Activated T-cell treated with anti-CD3 and anti-CD28 coated beads, Interleukin-2, amount 50 U/mL, for 72 hours (primary cell): Measurements from ENCODE around the gene RASAL1. TPM values are rescaled to one million over a fixed set of nuclear protein-coding genes. Genes with fewer than 3 reads are reported as not detected.

ENCODE experiments used
- ATAC-seq, 2 donors: fragments of 150-1000 bp; cut with Tn5 transposase; replicated peaks in 1 of 2; 2 replicates each; pipeline ENCODE4 v1.10.0; 2021; ENCODE audit warnings: moderate library complexity in 2 of 2, mild to moderate bottlenecking in 1 of 2
- DNase-seq, 2 donors: peaks; one replicate each; pipeline ENCODE4 v3.0.0; 2021 to 2022; ENCODE audit warnings: mixed read lengths in 1 of 2
- H3K27ac Mint-ChIP-seq: one replicate; pipeline ENCODE4 v1.8.0; 2022; ENCODE audit warnings: mild to moderate bottlenecking, moderate library complexity, mixed read lengths
- H3K27me3 Mint-ChIP-seq: one replicate; pipeline ENCODE4 v1.8.0; 2022; ENCODE audit warnings: low read depth, mixed read lengths
- H3K36me3 Mint-ChIP-seq, 2 donors: one replicate each; pipeline ENCODE4 v1.8.0; 2022; ENCODE audit warnings: mixed read lengths in 2 of 2, mild to moderate bottlenecking in 1 of 2; ENCODE audit not compliant: insufficient read depth in 2 of 2
- H3K4me1 Mint-ChIP-seq: one replicate; pipeline ENCODE4 v1.8.0; 2022; ENCODE audit warnings: low read depth, mixed read lengths
- H3K4me3 Mint-ChIP-seq, 2 donors: one replicate each; pipeline ENCODE4 v1.8.0; 2022; ENCODE audit warnings: mild to moderate bottlenecking in 2 of 2, mixed read lengths in 2 of 2, moderate library complexity in 2 of 2
- H3K9me3 Mint-ChIP-seq, 2 donors: one replicate each; pipeline ENCODE4 v1.8.0; 2022; ENCODE audit warnings: mixed read lengths in 2 of 2
- total RNA-seq, 2 donors: library from RNA; stranded (reverse); gene quantifications; one replicate each; pipeline ENCODE4 v1.2.3, GENCODE V29; 2022

The RASAL1 gene
- total RNA-seq, 2 donors from 2014 or later = 6.7 to 13.4 TPM

DNA sequence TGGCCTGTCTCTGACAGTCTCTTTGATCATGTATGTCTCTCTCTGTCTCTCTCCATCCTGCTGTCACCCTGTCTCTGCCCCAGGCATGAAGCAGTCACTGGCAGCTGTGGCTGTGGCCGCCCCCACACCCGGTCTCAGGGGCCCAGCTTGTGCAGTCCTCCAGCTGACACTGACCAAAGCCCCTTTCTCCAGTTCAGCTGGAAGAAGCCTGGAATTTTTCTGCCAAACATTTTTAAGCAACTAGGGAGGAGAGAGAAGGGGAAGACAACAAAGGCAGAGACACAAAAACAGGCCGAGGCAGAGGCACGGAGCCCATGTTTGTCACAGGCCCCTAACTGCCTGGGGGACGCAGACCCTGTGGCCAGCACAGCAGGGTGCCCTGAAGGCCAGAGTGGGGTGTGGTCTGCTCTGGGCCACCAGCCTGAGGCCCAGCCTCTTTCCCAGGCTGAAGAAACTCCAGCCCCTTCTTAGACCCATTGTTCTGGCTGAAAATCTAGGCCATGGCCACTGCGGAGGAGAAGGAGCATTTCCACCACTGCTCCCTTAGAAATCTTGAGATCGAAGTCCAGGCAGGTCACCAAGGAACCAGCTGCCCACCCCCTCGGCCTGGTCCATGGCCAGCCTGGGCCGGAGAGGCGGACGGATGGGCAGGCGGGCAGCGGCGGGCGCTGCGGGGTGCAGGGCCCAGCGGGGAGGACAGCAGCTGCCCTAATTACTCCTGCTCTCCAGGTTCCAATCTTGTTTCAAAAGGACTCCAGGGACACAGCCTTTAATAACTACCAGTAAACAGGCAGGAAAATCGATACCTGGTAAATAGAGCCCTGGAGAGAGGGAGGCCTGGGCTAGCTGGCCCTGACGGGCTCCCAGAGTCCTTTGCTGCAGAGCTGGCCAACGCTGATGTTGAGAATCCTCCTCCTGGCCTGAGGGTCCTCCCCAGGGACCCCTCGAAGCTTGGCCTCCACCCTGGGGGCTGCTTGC, 64.1 kb downstream of the RASAL1 start:
- H3K36me3 Mint-ChIP-seq = no peaks in the 10 kb centered on the region
- no peaks in the 10 kb centered on the region for H3K27me3 Mint-ChIP-seq
- peak overlapping the region; percentile 78 for H3K27ac Mint-ChIP-seq
- H3K9me3 Mint-ChIP-seq = no peaks in the 10 kb centered on the region
- ATAC-seq = no peak
- no peak for DNase-seq
- H3K4me3 Mint-ChIP-seq = peak overlapping the region; percentile 69 to 77
- H3K4me1 Mint-ChIP-seq = peaks cover 66% of the 10 kb centered on the region

DNA sequence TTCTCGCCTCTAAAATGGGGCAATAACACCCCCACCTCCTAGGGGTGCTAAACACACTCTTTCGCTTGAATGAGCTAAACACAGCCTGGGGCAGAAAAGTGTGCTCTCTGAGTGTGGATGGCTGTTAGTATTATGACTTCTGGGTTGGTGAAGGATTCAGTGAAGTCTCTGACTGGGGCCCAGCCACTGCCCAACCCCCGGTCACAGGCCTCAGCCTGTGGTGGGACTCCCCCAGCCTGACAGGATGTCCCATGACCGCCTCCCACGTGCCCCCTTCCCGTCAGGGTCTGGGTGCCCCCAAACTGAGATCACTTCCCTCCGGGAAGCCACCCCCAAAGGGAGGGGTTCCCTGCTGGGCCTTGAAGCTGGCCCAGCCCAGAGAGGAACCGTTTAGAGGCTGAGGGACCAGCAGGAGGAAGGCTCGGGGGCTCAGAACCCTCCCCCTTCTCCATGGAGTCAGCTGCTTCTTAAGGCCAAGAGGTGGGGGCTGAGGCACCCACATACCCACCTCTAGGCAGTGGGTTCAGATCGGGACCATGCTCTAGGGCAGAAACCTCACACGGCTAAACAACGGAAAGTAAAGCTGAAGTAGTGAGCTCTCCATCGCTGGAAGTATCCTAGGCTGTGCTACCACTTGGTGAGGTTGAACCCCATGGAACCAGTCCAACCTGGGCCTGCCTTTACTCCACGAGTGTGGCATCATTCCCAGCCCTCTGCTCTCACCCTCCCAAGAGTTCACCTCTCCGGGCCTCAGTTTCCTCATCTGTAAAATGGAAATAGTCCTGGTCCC, 65.2 kb downstream of the RASAL1 start:
- peak; percentile 84 to 88 for ATAC-seq
- H3K4me3 Mint-ChIP-seq = peak overlapping the region; percentile 69 to 77
- H3K36me3 Mint-ChIP-seq = no peaks in the 10 kb centered on the region
- H3K9me3 Mint-ChIP-seq = no peaks in the 10 kb centered on the region
- H3K4me1 Mint-ChIP-seq = peaks cover 63% of the 10 kb centered on the region
- H3K27me3 Mint-ChIP-seq = no peaks in the 10 kb centered on the region
- peak overlapping the region; percentile 89 for H3K27ac Mint-ChIP-seq
- peak; percentile 75 to 84 for DNase-seq

DNA sequence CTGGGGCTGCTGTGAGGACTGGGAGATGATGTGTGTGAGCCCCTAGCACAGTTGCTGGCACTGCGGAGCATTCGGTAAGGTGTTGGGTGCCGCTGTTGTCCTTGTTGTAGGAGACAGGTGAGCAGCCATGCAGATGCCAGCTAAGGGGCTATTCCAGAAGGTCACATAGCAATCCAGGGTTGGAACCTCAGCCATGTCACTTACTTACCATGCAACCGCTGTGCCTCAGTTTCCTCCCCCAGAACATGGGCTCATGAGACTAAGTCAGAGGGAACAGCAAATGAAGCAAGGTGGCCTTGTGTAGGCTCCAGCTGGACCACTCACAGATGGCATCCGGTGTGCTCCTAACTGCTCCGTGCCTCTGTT, 65.8 kb downstream of the RASAL1 start:
- Mint-ChIP-seq H3K9me3 (no peaks in the 10 kb centered on the region), H3K4me1 (peaks cover 59% of the 10 kb centered on the region), H3K36me3 (no peaks in the 10 kb centered on the region), H3K27ac (peak overlapping the region; percentile 89), H3K27me3 (no peaks in the 10 kb centered on the region), H3K4me3 (peak overlapping the region; percentile 69 to 77)
- no peak for DNase-seq
- no peak for ATAC-seq

DNA sequence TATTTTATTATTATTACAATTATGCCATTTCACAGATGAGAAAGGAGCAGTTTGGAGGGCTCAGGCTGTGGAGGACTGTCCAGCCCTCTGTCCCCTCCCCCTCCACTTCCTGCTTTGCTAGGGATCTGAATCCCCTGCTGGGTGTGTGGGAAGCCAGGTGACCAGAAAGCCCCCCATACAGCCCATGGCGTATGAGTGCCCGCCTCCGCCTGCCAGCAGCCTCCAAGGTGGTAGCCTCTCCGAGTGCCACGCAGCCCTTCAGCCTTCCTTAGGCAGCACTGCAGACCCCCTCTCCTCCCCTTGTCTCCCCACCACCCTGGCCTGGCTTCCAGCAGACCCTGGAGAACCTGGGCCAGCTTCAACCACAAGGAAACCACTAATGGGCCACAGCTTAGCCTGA, 66.4 kb downstream of the RASAL1 start:
- Mint-ChIP-seq H3K9me3 (no peaks in the 10 kb centered on the region), H3K4me3 (peak overlapping the region in 1 of 2 donors; percentile 77), H3K36me3 (no peaks in the 10 kb centered on the region), H3K4me1 (peaks cover 57% of the 10 kb centered on the region), H3K27ac (no peak overlapping the region), H3K27me3 (no peaks in the 10 kb centered on the region)
- DNase-seq (no peak), ATAC-seq (no peak)

DNA sequence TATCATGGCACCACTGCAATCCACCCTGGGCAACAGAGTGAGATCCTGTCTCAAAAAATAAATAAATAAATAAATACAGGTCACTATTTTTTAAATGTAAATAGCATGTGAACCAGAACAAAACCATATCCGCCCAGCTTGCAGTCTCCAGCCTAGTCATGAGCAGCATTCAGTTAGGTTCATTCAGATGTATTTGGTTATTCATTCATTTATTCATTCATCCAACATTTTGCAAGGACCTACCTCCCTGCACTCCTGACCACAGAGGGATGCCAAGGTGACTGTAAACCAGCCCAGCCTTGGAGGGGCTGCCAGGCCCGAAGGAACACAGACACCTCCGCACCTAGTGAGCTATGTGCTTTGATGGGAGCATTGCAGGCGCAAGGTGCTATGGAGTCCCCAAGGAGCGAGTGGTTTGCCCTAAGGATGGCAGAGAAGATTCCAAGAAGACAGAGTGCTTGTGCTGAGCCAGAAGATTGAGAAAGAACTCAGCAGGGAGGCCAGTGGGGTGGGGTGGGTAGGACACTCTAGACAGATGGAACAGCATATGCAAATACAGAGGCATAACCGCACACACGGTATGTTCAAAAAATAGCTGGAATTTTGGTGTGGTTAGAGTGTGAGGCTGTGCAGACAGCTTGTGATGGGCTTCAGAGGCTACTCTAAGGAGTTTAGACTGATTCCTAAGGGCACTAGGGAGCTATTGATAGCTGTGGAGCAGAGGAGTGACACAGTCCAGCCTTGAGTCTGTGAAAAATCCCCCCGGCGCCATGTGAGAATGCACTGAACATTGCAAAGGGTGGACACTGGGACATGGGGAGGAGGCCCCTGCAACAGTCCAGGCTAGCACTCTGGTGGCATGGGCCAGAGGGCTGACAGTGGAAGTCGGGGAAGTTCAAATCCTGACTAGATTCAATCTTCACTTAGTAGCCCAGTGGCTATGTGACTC, 67.3 kb downstream of the RASAL1 start:
- H3K4me1 Mint-ChIP-seq = peaks cover 49% of the 10 kb centered on the region
- no peak for ATAC-seq
- H3K27ac Mint-ChIP-seq = peak overlapping the region; percentile 22
- H3K4me3 Mint-ChIP-seq = no peak overlapping the region
- no peak for DNase-seq
- H3K9me3 Mint-ChIP-seq = no peaks in the 10 kb centered on the region
- no peaks in the 10 kb centered on the region for H3K27me3 Mint-ChIP-seq
- no peaks in the 10 kb centered on the region for H3K36me3 Mint-ChIP-seq

DNA sequence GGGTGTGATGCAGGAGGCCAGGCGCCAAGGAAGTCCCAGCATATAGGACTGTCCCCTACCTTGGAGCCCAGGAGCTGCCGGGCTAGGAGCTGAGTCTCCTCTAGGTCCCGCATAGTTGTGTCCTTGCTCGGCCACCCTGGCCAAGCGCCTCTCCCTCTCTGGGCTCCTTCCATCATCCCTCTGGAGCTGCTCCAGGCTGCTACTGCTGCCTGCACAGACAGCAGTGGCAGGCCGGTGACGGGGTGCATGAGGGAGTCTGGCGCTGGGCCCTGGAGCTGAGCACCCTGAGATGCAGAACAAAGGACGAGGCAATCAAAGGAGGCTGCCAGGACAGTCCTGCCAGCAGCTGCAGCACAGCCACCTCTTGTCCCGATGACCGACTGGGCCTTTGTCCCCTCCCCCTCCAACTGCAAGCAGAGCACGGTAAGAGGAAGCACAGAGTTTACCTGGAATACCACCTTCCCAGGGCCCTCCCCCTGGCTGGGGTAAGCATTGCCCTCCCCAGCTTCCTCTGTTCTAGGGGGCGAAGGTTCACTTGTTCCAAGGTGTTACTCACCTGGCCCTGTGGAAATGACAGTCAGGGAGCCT, 68.7 kb downstream of the RASAL1 start:
- no peaks in the 10 kb centered on the region for H3K27me3 Mint-ChIP-seq
- no peaks in the 10 kb centered on the region for H3K9me3 Mint-ChIP-seq
- H3K4me3 Mint-ChIP-seq = no peak overlapping the region
- peaks cover 43% of the 10 kb centered on the region for H3K4me1 Mint-ChIP-seq
- no peak for DNase-seq
- ATAC-seq = no peak
- no peaks in the 10 kb centered on the region for H3K36me3 Mint-ChIP-seq
- H3K27ac Mint-ChIP-seq = no peak overlapping the region

DNA sequence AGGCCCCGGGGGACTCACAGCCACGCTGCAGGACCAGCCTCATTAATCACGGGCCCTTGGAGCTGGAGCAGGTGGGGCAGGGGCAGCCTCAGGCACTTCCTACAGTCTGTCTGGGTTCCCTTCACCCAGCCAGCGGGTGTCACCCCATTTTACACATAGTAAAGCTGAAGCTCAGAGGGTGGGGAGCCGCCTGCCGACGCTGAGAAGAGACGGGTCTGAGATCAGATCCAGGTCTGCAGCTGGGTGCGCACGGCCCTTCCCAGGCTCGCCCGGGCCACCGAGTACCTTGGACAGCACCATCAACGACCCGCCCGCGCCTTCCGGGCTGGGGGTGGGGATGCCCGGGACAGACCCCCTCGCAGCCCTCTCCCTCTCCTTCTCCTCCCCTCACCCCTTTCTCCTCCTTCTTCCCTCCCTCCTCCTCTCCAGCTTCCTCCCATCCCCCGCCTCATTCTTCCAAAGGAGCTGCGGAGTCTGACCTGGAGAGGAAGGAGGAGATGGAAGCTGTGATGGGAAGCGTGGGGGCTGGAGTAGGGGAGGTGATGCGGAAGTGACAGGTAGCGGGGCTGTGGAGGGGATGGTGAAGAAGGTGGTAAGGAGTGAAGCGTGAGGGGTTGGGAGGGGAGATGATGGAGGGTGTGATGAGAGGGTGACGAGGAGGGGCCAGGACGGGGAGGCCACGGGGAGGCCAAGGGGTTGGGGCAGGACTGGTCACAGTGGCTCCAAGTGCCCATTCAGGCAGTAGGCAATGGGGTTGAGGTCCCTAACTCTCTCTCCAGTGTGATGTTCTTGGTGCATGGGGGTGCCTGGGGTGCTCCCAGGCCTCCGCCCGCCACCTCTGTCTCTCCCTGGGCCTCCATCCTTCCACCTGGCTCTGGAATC, 70.2 kb downstream of the RASAL1 start:
- Mint-ChIP-seq H3K27me3 (no peaks in the 10 kb centered on the region), H3K9me3 (no peaks in the 10 kb centered on the region), H3K36me3 (no peaks in the 10 kb centered on the region), H3K4me3 (no peak overlapping the region), H3K4me1 (peaks cover 34% of the 10 kb centered on the region), H3K27ac (no peak overlapping the region)
- DNase-seq (no peak), ATAC-seq (no peak)

DNA sequence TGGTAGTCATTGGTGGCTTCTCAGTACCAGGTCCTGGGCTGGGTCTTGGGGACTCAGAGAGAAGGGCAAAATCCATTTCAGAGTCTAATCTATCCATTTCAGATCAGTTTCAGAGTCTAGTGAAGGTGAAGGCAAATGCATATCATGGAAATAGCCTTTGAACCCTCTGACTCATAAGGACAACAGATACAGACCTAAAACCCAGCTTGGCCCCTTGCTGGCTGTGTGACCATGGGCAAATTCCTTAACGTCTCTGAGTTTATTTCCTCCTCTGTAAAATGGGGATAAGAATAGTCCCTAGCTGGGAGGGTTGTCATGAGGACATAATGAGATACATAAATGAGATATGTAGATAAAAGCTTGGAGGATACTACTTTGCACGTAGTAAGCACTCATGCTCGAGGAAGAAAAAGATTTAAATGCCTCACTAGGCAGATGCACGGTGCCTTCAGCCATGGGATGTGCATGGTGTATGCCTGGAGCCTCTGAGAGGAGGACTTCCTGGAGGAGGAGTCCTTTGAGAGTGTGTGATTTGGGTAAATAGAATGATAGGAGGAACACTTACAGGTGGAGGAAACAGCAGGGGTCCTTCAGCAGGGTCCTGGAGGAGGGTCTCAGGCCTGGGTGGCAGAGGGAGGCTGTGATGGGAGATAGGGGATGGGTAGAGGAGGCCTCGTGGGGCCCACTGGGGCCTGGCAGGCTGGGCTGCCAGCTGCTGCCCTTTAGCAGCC, 71.0 kb downstream of the RASAL1 start:
- Mint-ChIP-seq H3K4me3 (no peak overlapping the region), H3K4me1 (peaks cover 26% of the 10 kb centered on the region), H3K36me3 (no peaks in the 10 kb centered on the region), H3K27me3 (no peaks in the 10 kb centered on the region), H3K9me3 (no peaks in the 10 kb centered on the region), H3K27ac (no peak overlapping the region)
- ATAC-seq = no peak
- DNase-seq = no peak

DNA sequence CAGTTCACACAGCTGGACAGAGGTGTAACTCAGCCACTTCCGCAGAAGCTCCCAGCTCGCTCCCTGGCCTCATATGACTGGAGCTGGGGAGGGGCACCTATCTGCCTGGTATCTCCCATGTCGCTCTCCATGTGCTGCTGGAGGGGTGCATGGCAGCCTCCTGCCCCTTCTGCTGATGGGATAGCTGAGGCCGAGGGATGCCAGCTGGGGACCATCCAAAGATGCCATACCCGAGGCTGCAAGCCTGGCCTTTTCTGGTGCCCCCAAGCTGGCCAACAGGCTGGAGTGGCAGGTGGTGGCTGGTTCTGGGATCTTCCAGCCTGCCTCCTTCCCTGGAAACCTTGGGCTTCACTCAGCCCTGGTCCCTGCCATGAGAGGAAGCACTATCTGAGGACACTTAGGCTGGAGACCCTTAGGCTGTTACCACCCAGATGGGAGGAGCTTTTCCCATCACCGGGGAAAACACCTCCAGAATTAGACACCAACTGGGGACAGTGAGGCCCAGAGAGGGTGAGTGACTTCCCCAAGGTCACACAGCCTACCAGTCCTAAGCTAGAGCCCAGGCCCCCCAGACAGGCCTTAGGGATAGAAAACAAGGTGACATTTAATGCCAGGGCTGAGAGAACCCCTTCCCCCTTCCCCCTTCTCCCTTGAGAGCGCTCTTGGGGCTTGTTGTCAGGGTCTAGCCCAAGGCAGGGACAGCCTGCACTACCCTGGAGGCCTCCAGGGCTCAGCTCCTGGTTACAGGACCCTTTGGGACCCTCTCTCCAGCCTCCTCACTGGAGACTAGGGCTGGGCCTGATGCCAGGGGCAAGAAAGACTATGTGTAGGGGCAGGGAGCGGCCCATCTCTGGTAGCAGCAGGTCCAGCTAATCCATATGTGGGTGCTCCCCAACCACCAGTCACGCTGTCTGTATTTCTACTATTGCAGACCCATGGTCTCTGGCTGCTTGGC, 71.9 kb downstream of the RASAL1 start:
- Mint-ChIP-seq H3K4me1 (peaks cover 21% of the 10 kb centered on the region), H3K4me3 (no peak overlapping the region), H3K27ac (no peak overlapping the region), H3K9me3 (no peaks in the 10 kb centered on the region), H3K27me3 (no peaks in the 10 kb centered on the region), H3K36me3 (no peaks in the 10 kb centered on the region)
- no peak for DNase-seq
- ATAC-seq = no peak

DNA sequence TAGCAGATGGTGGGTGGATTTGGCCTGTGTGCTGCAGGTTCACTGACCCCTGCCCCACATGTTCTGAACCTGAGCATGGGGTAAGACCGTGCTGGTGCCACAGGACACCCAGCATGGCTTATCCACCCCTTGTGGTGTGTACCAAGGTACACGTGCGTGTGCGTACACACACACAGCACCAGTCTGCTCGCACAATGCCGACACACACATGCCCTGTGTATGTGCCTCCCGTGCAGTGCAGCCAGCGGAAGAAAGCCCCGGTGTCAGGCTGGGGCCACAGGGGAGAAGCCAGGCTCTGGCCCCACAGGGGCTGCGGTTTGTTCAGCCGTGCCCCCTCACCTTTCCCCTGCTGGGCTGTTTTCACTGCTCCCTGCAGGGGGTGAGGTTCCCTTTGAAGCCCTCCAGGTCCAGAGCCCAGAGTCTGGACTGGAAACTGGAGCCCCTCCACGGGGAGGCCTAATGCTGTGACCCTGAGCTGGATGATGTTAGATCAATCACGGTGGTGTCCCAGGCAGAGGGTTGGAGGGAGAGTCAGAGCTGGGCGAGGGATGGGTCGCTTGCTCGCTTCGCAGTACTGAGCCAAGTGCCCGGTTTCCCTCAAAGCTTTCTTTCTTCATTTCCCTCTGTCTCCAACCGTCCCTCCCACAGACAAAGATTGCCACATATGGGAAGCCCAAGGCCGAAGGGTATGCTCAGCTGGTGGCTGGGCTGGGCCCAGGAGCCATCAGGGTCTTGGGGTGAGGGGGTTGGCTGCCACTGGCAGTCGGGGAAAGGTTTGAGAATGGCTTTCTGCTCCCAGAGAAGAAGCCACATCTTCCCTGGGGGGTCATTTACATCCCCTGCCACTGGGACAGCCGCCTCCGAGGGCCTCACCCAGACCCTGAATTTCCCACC, 72.8 kb downstream of the RASAL1 start:
- Mint-ChIP-seq H3K4me3 (no peak overlapping the region), H3K27me3 (no peaks in the 10 kb centered on the region), H3K4me1 (peaks cover 21% of the 10 kb centered on the region)

More for the DNA sequence above, 72.8 kb downstream of the RASAL1 start:
- no peaks in the 10 kb centered on the region for H3K9me3 Mint-ChIP-seq
- H3K36me3 Mint-ChIP-seq = no peaks in the 10 kb centered on the region
- no peak for ATAC-seq
- no peak overlapping the region for H3K27ac Mint-ChIP-seq
- DNase-seq = no peak
